Measurements from ENCODE around the gene TXNL4B.

Gene TXNL4B

DNA sequence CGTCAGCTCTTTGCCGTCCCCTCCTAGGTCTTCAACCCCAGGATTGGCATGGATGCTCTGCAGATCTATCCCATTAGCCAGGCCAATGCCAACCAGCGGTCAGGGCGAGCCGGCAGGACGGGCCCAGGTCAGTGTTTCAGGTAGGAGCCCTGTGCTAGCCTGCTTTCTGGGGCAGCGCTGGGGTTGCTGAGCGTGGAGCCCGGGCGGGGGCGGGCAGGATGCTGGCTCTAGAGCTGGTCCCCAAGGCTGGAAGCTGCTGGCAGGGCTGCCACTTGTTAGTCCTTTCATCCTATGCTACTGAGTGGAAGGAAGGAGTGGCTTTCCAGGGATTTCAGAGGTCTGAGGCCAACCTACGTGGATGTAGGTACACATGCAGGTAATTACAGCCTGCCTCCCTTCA is 12.6 kb upstream of the TXNL4B start:
- TF ChIP-seq CTCF (IDR thresholded peaks at IDR 0.05; ENCODE audit: low read depth, low read length) (no peak), MYC (IDR thresholded peaks at IDR 0.05; ENCODE audit: low read depth, low read length) (no peak), POLR2A (IDR thresholded peaks at IDR 0.05; ENCODE audit: extremely low read depth, insufficient read length) (no peak)
- TF ChIP-seq, protein P1, sequence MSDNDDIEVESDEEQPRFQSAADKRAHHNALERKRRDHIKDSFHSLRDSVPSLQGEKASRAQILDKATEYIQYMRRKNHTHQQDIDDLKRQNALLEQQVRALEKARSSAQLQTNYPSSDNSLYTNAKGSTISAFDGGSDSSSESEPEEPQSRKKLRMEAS (IDR thresholded peaks at IDR 0.05; ENCODE audit: low read depth, low read length) = no peak
- no peak overlapping the region for H3K4me3 ChIP-seq (ENCODE audit: low read depth, low read length)
- no peak for DNase-seq (ENCODE audit: low read depth)

GRCh38 chr16:72104905-72105304 is 11.5 kb upstream of the TXNL4B start:
- no peak overlapping the region for H3K4me3 ChIP-seq (ENCODE audit: low read depth, low read length)
- TF ChIP-seq, protein P1 (IDR thresholded peaks at IDR 0.05; ENCODE audit: low read depth, low read length) = no peak
- TF ChIP-seq MYC (IDR thresholded peaks at IDR 0.05; ENCODE audit: low read depth, low read length) (no peak), POLR2A (IDR thresholded peaks at IDR 0.05; ENCODE audit: extremely low read depth, insufficient read length) (no peak)
- no peak for DNase-seq (ENCODE audit: low read depth)

DNA sequence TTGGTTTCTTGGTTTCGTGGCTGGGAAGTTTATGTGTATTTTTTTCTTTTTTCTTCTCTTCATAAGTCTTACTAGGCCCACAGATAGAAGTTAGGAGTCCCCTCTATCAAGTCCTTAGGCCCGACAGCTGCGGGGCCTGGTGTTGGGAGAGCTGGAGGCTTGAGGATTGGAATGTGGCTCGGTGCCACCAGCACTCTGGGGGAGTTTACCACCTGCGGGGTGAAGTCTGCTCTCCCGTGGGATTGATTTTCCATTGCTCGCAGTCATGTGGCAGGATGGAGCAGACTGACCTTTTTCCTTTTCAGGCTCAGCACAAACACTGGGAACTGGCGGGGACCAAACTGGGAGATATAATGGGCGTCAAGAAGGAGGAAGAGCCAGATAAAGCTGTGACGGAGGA is 7.8 kb upstream of the TXNL4B start:
- TF ChIP-seq CTCF (IDR thresholded peaks at IDR 0.05; ENCODE audit: low read depth, low read length) (no peak), MYC (IDR thresholded peaks at IDR 0.05; ENCODE audit: low read depth, low read length) (no peak), POLR2A (IDR thresholded peaks at IDR 0.05; ENCODE audit: extremely low read depth, insufficient read length) (no peak)
- TF ChIP-seq, protein P1 (IDR thresholded peaks at IDR 0.05; ENCODE audit: low read depth, low read length) = no peak
- H3K4me3 ChIP-seq (ENCODE audit: low read depth, low read length) = no peak overlapping the region
- DNase-seq (ENCODE audit: low read depth) = no peak

DNA sequence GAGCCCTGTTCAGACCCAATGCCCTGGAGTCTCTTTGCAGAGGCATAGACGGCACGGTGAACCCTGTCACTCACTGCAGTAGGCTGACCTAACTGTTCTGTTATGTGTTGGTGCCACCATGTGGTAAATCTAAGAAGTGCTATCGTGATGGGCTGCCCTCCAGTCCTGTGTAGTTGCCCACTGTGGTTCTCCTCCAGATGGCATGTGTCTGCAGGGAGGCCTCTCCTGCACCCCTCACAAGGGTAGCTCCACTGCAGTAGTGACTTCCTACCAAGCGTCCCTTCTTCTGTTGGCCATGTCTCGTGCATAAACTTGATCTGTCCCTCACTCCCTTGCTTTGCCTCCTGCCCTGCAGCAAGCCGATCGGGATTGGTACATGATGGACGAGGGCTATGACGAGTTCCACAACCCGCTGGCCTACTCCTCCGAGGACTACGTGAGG is 6.0 kb upstream of the TXNL4B start:
- TF ChIP-seq, protein P1 (IDR thresholded peaks at IDR 0.05; ENCODE audit: low read depth, low read length) = peak; percentile 54
- TF ChIP-seq POLR2A (IDR thresholded peaks at IDR 0.05; ENCODE audit: extremely low read depth, insufficient read length) (no peak), CTCF (IDR thresholded peaks at IDR 0.05; ENCODE audit: low read depth, low read length) (peak; percentile 63)
- peak; percentile 77 for DNase-seq (ENCODE audit: low read depth)
- H3K4me3 ChIP-seq (ENCODE audit: low read depth, low read length) = no peak overlapping the region

DNA sequence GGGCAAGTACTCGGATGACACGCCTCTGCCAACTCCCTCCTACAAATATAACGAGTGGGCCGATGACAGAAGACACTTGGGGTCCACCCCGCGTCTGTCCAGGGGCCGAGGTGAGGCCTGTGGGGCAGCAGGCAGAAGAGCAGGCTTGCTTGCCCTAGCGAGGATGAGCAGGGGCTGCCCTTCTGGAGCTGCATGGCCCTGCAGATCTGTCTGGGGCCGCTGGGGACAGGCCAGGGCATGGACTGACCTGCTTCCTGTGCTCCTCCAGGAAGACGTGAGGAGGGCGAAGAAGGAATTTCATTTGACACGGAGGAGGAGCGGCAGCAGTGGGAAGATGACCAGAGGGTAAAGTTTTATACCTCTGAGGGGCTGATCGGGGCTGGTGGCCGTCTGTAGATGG is 5.5 kb upstream of the TXNL4B start:
- TF ChIP-seq, protein P1 (IDR thresholded peaks at IDR 0.05; ENCODE audit: low read depth, low read length) = no peak
- no peak for TF ChIP-seq POLR2A (IDR thresholded peaks at IDR 0.05; ENCODE audit: extremely low read depth, insufficient read length)
- no peak for TF ChIP-seq CTCF (IDR thresholded peaks at IDR 0.05; ENCODE audit: low read depth, low read length)
- TF ChIP-seq MYC (IDR thresholded peaks at IDR 0.05; ENCODE audit: low read depth, low read length) = no peak
- no peak for DNase-seq (ENCODE audit: low read depth)
- no peak overlapping the region for H3K4me3 ChIP-seq (ENCODE audit: low read depth, low read length)

- H3K4me3 ChIP-seq (ENCODE audit: low read depth, low read length) = peak overlapping the region; percentile 96
- TF ChIP-seq, protein P1 (IDR thresholded peaks at IDR 0.05; ENCODE audit: low read depth, low read length) = no peak
- TF ChIP-seq MYC (IDR thresholded peaks at IDR 0.05; ENCODE audit: low read depth, low read length) = no peak
- no peak for TF ChIP-seq CTCF (IDR thresholded peaks at IDR 0.05; ENCODE audit: low read depth, low read length)
- TF ChIP-seq POLR2A (IDR thresholded peaks at IDR 0.05; ENCODE audit: extremely low read depth, insufficient read length) = no peak
- DNase-seq (ENCODE audit: low read depth) = no peak
Observed at GRCh38 chr16:72094266-72094610, 818 bp upstream of the TXNL4B start.
